NCI-H526 (cell line): ENCODE data around the gene RHO.

Experiments
- DNase-seq, 2 experiments: peaks; one replicate each; lab custom pipeline; 2025; lab: John Stamatoyannopoulos, UW

The RHO gene

DNA sequence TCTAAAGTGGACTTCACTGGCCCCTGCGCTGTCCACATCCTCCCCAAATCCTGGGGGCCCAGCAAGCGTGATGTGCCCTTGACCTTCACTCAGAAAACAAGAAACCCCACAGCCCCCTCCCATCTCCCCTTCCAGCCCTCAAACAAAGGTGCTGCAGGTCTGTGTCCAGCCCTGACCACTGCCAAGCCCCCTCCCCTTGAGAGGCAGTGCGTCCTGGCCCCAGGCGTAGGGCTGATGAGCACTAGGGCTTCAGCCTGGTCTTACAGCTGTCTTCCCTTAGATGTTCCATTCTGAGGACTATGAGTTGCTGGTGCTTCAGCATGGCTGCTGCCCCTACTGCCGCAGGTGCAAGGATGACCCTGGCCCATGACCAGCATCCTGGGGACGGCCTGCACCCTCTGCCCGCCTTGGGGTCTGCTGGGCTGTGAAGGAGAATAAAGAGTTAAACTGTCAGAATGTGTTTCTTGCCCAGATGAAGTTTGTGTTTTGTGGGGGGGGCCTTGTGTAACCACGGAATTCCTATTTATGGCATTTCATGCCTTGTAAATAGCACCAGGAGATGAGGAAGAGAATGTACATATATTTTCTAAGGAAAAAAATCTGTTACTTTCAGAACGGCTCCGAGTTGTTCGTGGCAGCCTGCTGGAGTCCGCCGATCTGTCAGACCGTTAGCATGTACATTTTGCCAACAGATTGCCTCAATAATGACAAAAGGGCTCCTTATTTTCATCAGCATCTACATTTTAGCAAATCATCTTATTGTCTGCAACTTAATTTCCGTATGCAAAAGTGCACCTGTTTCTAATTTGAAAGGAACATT, 8.3 kb upstream of the RHO start:
- DNase-seq: peak in 1 of 2 experiments; percentile 38

DNA sequence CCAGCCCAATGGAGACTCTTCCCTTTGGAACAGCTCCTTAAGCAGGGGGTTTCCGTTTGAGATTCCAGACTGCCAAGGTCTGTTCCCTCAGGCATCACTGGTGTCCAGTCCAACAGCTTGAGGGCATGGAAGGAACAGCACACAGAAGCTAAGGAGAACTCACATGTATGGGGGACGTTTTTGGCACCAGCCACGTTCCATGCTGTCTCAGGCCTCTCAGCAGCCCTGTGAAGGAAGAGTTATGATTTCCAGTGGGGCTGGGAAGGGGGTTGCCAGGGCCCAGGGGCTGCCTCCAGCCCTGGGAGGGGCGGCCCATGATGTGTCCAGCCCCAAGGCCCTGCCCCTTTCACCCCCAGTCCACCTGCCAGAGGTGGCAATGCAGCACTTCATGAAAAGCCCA, 7.5 kb upstream of the RHO start:
- DNase-seq: no peak

DNA sequence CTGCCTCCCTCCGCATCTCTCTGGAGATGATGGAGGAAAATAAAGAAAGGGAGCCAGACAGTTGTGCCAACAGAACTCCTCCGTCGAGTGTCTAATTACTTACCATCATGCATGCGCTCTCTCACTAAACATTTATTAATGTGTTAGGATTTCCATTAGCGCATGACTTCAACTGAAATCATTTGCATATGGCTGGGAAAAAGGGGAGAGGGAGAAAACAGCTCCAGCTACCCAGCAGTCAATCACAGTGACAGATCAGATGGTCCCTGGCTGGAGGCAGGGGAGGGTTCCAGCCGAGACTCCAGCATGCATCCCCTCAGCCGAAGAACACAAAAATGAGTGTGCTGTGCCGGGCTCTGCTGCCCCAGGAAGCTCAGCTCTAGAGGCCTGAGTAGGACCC, 6.8 kb upstream of the RHO start:
- peak; percentile 54 to 72 for DNase-seq

DNA sequence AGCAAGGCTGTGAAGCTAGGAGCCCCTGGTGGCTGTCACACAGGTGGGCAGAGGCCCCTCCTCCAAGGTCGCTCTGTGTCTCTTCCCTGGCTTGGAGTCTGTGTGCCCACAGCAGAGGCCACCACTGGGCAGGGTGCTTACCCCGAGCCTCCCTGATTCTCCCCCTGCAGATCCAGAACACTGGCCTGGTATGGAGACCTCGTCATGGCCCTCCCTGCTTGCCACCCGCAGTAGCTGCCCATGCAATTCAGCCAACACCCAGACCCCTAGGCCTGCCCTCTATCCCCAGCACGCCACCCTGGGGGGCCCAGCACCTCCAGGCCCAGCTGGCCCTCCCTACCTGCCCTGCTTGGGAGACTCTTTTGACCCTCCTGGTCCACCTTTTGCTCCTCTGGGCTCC, 5.5 kb upstream of the RHO start:
- no peak for DNase-seq

DNA sequence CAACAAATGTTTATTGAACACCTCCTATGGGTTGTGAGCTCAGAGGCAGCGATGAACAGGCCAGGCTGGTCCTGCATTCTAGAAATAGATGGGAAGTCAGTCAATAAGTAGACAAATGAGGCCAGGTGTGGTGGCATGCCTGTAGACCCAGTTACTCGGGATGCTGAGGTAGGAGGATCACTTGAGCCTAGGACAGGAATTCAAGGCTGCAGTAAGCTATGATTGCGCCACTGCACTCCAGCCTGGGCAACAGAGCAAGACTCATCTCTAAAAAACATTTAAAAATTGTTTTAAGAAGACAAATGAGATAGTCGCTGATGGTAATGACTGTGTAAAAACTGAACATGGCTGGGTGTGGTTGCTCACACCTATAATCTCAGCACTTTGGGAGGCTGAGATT, 4.4 kb upstream of the RHO start:
- no peak for DNase-seq

DNA sequence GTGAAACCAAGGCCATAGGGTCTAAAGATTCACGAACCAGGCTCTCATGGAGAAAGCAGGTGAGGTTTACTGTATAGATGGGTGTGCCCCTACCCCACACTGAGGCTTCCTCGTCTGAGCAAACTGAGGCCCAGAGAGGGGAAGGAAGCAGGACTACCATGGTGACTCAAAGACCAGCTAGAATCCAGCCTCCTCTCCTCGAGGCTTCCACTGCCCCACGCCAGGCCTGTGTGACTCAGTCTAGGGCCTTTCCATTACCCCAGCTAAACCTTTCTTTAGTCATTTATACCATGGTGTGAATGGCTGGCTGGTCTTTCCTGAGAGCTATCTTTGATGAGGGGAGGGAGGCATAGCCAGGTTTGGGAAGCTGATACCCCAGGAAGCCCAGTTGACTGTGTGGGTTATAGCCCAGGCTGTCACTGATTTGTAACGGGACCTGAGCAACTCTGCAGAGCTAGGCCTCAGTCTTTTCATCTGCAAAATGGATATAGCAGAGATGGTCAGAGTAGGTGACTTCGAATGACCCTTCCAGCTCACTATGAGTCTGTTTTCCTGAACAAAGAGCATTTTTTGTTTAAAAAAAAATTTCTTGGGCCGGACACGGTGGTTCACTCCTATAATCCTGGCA, 3.0 kb upstream of the RHO start:
- no peak for DNase-seq

DNA sequence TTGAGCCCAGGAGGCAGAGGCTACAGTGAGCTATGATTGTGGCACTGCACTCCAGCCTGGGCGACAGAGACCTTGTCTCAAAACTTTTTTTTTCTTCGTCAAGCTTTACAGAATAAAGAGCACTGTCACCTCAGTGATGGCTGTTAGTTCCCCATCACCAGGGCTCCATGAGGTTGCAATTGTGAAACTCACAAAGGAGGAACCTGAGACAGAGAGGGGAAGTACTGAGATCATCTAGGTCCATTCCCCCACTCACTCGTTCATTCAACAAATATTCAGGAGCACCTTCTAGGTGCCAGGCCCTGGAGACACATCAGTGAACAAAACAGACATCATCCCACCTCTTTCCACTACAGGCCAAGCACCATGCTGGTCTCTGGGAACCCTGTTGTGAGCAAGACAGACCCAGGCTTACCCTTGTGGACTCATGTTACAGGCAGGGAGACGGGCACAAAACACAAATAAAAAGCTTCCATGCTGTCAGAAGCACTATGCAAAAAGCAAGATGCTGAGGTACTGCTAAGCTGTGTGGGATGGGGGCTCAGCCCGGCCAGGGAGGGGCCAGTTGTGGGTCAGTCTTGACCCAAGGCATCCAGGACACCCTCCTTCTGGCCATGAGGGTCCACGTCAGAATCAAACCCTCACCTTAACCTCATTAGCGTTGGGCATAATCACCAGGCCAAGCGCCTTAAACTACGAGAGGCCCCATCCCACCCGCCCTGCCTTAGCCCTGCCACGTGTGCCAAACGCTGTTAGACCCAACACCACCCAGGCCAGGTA, 2.1 kb upstream of the RHO start:
- DNase-seq: no peak

DNA sequence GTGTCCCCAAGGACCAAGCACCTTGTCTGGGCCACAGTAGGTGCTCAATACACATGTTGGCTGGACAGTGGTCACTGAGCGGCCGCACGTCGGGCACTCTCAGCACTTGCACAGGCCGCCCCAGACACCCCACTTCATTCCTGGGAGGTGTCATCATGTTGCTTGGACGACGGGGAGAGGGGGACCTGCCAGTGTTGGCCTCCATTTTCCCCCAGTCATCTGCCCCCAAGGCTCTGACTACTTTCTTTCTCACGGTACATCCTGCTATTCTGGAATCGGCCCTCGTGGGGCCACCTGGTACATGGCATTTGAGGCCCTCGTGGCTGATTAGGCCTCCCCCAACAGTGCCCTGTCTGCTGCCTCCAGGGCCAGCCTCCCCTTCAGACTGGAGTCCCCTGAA, 1.2 kb upstream of the RHO start:
- no peak for DNase-seq

DNA sequence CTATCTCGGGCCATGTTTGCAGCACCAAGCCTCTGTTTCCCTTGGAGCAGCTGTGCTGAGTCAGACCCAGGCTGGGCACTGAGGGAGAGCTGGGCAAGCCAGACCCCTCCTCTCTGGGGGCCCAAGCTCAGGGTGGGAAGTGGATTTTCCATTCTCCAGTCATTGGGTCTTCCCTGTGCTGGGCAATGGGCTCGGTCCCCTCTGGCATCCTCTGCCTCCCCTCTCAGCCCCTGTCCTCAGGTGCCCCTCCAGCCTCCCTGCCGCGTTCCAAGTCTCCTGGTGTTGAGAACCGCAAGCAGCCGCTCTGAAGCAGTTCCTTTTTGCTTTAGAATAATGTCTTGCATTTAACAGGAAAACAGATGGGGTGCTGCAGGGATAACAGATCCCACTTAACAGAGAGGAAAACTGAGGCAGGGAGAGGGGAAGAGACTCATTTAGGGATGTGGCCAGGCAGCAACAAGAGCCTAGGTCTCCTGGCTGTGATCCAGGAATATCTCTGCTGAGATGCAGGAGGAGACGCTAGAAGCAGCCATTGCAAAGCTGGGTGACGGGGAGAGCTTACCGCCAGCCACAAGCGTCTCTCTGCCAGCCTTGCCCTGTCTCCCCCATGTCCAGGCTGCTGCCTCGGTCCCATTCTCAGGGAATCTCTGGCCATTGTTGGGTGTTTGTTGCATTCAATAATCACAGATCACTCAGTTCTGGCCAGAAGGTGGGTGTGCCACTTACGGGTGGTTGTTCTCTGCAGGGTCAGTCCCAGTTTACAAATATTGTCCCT, 1.2 kb downstream of the RHO start:
- DNase-seq: no peak

DNA sequence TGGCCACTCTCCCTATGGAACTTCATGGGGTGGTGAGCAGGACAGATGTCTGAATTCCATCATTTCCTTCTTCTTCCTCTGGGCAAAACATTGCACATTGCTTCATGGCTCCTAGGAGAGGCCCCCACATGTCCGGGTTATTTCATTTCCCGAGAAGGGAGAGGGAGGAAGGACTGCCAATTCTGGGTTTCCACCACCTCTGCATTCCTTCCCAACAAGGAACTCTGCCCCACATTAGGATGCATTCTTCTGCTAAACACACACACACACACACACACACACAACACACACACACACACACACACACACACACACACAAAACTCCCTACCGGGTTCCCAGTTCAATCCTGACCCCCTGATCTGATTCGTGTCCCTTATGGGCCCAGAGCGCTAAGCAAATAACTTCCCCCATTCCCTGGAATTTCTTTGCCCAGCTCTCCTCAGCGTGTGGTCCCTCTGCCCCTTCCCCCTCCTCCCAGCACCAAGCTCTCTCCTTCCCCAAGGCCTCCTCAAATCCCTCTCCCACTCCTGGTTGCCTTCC, 1.9 kb downstream of the RHO start:
- DNase-seq: no peak

DNA sequence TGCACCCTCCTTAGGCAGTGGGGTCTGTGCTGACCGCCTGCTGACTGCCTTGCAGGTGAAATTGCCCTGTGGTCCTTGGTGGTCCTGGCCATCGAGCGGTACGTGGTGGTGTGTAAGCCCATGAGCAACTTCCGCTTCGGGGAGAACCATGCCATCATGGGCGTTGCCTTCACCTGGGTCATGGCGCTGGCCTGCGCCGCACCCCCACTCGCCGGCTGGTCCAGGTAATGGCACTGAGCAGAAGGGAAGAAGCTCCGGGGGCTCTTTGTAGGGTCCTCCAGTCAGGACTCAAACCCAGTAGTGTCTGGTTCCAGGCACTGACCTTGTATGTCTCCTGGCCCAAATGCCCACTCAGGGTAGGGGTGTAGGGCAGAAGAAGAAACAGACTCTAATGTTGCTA, 2.4 kb downstream of the RHO start:
- no peak for DNase-seq

DNA sequence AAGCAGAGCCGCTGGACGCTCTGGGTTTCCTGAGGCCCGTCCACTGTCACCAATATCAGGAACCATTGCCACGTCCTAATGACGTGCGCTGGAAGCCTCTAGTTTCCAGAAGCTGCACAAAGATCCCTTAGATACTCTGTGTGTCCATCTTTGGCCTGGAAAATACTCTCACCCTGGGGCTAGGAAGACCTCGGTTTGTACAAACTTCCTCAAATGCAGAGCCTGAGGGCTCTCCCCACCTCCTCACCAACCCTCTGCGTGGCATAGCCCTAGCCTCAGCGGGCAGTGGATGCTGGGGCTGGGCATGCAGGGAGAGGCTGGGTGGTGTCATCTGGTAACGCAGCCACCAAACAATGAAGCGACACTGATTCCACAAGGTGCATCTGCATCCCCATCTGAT, 3.3 kb downstream of the RHO start:
- DNase-seq: no peak

DNA sequence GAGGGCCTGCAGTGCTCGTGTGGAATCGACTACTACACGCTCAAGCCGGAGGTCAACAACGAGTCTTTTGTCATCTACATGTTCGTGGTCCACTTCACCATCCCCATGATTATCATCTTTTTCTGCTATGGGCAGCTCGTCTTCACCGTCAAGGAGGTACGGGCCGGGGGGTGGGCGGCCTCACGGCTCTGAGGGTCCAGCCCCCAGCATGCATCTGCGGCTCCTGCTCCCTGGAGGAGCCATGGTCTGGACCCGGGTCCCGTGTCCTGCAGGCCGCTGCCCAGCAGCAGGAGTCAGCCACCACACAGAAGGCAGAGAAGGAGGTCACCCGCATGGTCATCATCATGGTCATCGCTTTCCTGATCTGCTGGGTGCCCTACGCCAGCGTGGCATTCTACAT, 3.8 kb downstream of the RHO start:
- no peak for DNase-seq

DNA sequence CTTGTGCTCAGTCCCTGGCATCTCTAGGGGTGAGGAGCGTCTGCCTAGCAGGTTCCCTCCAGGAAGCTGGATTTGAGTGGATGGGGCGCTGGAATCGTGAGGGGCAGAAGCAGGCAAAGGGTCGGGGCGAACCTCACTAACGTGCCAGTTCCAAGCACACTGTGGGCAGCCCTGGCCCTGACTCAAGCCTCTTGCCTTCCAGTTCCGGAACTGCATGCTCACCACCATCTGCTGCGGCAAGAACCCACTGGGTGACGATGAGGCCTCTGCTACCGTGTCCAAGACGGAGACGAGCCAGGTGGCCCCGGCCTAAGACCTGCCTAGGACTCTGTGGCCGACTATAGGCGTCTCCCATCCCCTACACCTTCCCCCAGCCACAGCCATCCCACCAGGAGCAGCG, 5.0 kb downstream of the RHO start:
- no peak for DNase-seq

DNA sequence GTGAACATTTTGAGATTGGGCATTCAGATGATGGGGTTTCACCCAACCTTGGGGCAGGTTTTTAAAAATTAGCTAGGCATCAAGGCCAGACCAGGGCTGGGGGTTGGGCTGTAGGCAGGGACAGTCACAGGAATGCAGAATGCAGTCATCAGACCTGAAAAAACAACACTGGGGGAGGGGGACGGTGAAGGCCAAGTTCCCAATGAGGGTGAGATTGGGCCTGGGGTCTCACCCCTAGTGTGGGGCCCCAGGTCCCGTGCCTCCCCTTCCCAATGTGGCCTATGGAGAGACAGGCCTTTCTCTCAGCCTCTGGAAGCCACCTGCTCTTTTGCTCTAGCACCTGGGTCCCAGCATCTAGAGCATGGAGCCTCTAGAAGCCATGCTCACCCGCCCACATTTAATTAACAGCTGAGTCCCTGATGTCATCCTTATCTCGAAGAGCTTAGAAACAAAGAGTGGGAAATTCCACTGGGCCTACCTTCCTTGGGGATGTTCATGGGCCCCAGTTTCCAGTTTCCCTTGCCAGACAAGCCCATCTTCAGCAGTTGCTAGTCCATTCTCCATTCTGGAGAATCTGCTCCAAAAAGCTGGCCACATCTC, 6.1 kb downstream of the RHO start:
- no peak for DNase-seq

DNA sequence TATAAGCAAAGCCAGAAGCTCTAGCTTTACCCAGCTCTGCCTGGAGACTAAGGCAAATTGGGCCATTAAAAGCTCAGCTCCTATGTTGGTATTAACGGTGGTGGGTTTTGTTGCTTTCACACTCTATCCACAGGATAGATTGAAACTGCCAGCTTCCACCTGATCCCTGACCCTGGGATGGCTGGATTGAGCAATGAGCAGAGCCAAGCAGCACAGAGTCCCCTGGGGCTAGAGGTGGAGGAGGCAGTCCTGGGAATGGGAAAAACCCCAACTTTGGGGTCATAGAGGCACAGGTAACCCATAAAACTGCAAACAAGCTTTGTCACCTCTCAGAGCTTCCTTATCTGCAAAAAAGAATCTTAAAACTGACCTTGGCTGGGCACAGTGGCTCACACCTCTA, 6.6 kb downstream of the RHO start:
- no peak for DNase-seq

DNA sequence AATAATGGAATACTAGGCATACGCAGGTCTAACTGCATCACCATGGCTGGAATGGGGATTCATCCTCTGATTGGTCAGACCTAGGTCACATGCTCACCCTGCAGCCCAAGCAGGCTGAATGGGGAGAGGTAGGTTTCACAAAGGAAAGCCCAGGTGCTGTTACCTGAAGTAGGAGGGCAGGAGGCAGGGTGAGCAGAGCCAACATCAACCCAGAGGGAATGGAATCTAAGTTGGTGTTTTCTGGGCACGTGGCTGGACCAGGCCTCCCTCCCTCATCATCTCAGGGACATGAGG, 7.9 kb downstream of the RHO start:
- DNase-seq: no peak

DNA sequence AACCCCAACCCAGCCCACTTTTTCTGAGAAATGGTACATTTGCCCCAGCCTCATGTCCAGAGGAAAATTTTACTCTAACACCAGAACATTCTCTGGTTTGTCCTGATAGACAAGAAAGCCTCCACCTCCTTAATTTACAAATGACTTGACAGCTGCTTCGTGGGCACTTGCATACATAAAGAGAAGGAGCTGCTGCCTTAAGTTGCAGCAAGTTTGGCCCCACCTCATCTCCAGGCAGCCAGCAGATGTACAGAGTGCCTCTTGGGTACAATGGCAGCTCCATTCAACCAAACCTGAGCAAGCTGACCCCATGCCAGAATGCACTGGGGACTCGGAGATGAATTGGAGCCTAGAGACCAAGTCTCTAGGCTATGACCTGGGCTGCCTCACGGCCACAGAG, 8.4 kb downstream of the RHO start:
- no peak for DNase-seq

DNA sequence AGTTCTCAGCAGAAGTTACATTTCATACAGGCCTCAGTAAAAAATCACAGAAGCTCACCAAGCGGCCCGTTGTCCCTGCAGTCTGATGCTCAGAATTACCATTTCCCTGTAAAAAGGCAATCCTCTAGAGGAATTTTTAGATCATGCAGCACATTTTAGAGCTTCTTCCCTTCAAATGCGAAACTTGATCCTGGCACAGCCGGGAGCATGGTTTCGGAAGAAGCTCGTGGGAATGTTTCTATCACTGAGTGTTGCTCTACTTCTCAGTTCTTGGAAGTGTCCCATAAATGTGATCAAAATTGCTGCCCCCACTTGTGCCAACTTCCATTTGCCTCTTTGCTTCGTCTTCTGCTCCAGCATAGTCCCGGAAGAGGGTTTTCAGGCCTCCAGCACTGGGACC, 10.8 kb downstream of the RHO start:
- DNase-seq: no peak

DNA sequence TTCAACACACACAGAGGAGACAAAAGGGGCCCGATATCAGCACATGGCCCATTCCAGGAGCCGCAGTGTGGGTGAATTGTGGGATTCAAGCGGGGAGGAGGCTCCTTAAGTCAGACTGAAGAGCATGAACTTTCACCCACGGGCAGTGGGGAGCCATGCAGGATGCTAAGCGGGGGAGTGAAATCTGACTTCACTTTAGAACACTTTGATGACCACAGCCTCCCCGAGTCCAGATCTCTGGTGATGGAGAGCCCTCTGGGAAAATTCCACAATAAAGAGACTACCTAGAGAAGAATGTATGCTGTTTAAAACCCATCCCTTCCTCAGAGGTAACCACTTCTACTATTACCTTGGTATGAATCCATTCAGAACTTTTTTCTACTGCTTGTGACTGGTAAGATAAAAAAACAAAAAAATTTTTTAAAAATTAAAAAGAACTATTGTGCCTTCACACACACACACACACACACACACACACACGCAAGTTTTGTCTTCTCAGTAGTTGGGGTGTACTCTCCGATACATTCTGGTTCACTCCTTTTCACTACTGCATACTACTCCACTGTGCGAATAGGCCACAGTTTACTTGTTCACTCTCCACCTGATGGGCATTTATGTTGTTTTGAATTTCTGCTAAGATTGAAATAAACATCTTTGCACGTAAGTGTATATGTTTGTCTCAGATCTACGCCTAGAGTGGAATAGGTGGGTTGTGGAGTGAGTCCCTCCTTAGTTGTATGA, 12.5 kb downstream of the RHO start:
- DNase-seq: no peak

DNA sequence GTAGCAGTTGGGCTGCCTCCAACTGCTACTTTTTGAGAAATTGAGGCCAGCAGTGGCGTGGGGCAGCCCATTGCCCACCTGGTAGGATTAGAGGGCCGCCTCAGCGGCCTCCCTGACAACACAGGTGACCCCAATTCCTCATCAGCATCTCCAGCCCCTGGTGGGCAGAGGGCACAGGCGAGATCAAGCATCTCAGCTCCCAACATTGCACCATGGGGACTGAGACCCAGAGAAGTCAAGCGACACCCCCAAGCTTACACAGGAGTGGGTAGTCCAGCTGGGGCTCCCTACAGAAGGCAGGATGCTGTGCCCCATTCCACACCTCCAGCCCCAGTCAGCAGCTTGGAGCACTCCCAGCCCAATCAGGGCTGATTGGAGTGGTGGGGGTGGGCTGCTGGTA, 14.3 kb downstream of the RHO start:
- no peak for DNase-seq
